PFSK-1 (cell line): ENCODE data around the gene GAS5.

Experiments used
- FOXP2 ChIP-seq: optimal IDR thresholded peaks from 2 replicates; pipeline ENCODE3; 2011; ENCODE audit warnings: borderline replicate concordance, control low read depth, inconsistent platforms; ENCODE audit not compliant: insufficient read depth; ENCODE audit errors: extremely low read length, extremely low read depth
- POLR2AphosphoS5 ChIP-seq: IDR thresholded peaks from 2 replicates; pipeline ENCODE4 v1.6.1; 2012; ENCODE audit warnings: low read depth, mild to moderate bottlenecking, control low read depth, low read length, moderate library complexity
- REST ChIP-seq, 2 experiments: IDR thresholded peaks; 2 replicates each; pipeline versions ENCODE4 v1.6.1 to v1.8.0; 2011 to 2012; ENCODE audit warnings: low read depth in 2 of 2, low read length in 2 of 2, control low read depth in 1 of 2, inconsistent platforms in 1 of 2, mild to moderate bottlenecking in 1 of 2, moderate library complexity in 1 of 2; ENCODE audit not compliant: insufficient read depth in 1 of 2
- SIN3A ChIP-seq: IDR thresholded peaks from 2 replicates; pipeline ENCODE4 v1.6.1; 2012; ENCODE audit warnings: mild to moderate bottlenecking, low read length, moderate library complexity, borderline replicate concordance; ENCODE audit not compliant: insufficient read depth
- TAF1 ChIP-seq: IDR thresholded peaks from 2 replicates; pipeline ENCODE4 v1.6.1; 2012; ENCODE audit warnings: low read length, control low read depth, borderline replicate concordance; ENCODE audit not compliant: insufficient read depth

GRCh38 chr1:173893611-173894010, 25.8 kb upstream of the GAS5 start:
- TF ChIP-seq REST (IDR thresholded peaks at IDR 0.05; ENCODE audit: insufficient read depth in 1 of 2, low read depth in 2 of 2, low read length in 2 of 2) (no peak), POLR2AphosphoS5 (no peak), TAF1 (no peak), FOXP2 (no peak), SIN3A (no peak)
